Tibial nerve (tissue), 4 donors: ENCODE measurements around the gene CDR2. TPM values are rescaled to one million over a fixed set of nuclear protein-coding genes. Genes with fewer than 3 reads are reported as not detected.

Experiments
- DNase-seq, 2 donors: peaks; one replicate each; pipeline ENCODE4 v3.0.0-alpha.2; 2019; ENCODE audit warnings: low spot score in 2 of 2
- H3K27ac ChIP-seq, 4 donors: fragments of 200-600 bp; sonication (generic) in 3 of 4; one replicate each; pipeline ENCODE4 v1.5.1; 2017 to 2019; ENCODE audit warnings: mild to moderate bottlenecking in 1 of 4
- H3K27me3 ChIP-seq, 2 donors: fragments of 200-600 bp; sonication (generic) in 1 of 2; one replicate each; pipeline versions ENCODE4 v1.5.1 to v1.6.0; 2017 to 2019
- H3K36me3 ChIP-seq, 3 donors: fragments of 200-600 bp; sonication (generic); one replicate each; pipeline ENCODE4 v1.5.1; 2018 to 2019
- H3K4me1 ChIP-seq, 4 donors: fragments of 200-600 bp; sonication (generic) in 3 of 4; one replicate each; pipeline ENCODE4 v1.5.1; 2017 to 2019
- H3K4me3 ChIP-seq, 4 donors: fragments of 200-600 bp; sonication (generic) in 3 of 4; one replicate each; pipeline ENCODE4 v1.5.1; 2017 to 2019; ENCODE audit warnings: mild to moderate bottlenecking in 1 of 4, moderate library complexity in 1 of 4
- H3K9me3 ChIP-seq, 4 donors: fragments of 200-600 bp; sonication (generic) in 3 of 4; one replicate each; pipeline ENCODE4 v1.5.1; 2017 to 2019
- EP300 ChIP-seq, 2 donors: sonication (generic); formaldehyde crosslinking; IDR thresholded peaks; one replicate each; pipeline ENCODE4 v1.6.1; 2017; ENCODE audit warnings: antibody characterized with exemption in 2 of 2, mild to moderate bottlenecking in 1 of 2
- POLR2A ChIP-seq, 2 donors: fragments of 450-650 bp; IDR thresholded peaks; one replicate each; pipeline ENCODE4 v1.6.1; 2017; ENCODE audit warnings: antibody characterized with exemption in 2 of 2, mild to moderate bottlenecking in 2 of 2, moderate library complexity in 2 of 2
- WGBS, 2 donors: methylation state at CpG; one replicate each; pipeline ENCODE4 v1.1.5; 2018; 5-methylcytosine and 5-hydroxymethylcytosine counted together
- total RNA-seq, 4 donors: library from RNA; depleted of rRNA; stranded (reverse); fragments of >200 nt; gene quantifications; one replicate each; pipeline ENCODE4 v1.1.0, GENCODE V29; 2016
- TF ChIP-seq, protein P1 (sequence below), 5 experiments: fragments of 200-600 bp in 3 of 5; fragments of 450-650 bp in 2 of 5; sonication (generic) in 3 of 5; IDR thresholded peaks; one replicate each; pipeline ENCODE4 v1.5.1; 2016 to 2019; ENCODE audit warnings: antibody characterized with exemption in 5 of 5, mild to moderate bottlenecking in 3 of 5, moderate library complexity in 2 of 5

The CDR2 gene
- total RNA-seq, 4 donors from 2014 or later: 16.4 to 25.1 (median 18.7) TPM

DNA sequence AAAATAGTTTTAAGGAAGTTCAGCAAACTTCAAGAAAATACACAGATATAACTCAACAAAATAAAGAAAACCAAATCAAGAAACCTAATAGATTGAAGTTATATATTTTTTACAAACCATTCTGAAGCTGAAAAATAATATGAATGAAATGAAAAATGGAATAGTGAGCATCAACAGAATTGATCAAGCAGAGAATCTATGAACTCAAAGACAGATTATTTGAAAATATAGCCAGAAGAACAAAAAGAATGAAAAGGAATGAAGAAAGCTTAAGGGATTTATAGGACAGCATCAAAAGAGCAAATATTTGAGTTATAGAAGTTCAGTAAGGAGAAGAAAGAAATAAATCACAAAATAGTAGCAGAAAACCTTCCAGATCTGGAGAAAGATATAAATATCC, 37.8 kb downstream of the CDR2 start:
- Histone ChIP-seq H3K36me3 (peaks cover 0 to 88% (median 4%) of the 10 kb centered on the region in 3 donors), H3K27ac (no peak overlapping the region), H3K4me1 (no peaks in the 10 kb centered on the region), H3K9me3 (peaks cover 0 to 58% (median 10%) of the 10 kb centered on the region in 4 donors), H3K27me3 (no peaks in the 10 kb centered on the region), H3K4me3 (no peak overlapping the region)
- DNase-seq: no peak
- TF ChIP-seq POLR2A (IDR thresholded peaks at IDR 0.05): no peak
- TF ChIP-seq, protein P1, sequence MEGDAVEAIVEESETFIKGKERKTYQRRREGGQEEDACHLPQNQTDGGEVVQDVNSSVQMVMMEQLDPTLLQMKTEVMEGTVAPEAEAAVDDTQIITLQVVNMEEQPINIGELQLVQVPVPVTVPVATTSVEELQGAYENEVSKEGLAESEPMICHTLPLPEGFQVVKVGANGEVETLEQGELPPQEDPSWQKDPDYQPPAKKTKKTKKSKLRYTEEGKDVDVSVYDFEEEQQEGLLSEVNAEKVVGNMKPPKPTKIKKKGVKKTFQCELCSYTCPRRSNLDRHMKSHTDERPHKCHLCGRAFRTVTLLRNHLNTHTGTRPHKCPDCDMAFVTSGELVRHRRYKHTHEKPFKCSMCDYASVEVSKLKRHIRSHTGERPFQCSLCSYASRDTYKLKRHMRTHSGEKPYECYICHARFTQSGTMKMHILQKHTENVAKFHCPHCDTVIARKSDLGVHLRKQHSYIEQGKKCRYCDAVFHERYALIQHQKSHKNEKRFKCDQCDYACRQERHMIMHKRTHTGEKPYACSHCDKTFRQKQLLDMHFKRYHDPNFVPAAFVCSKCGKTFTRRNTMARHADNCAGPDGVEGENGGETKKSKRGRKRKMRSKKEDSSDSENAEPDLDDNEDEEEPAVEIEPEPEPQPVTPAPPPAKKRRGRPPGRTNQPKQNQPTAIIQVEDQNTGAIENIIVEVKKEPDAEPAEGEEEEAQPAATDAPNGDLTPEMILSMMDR (IDR thresholded peaks at IDR 0.05): no peak

DNA sequence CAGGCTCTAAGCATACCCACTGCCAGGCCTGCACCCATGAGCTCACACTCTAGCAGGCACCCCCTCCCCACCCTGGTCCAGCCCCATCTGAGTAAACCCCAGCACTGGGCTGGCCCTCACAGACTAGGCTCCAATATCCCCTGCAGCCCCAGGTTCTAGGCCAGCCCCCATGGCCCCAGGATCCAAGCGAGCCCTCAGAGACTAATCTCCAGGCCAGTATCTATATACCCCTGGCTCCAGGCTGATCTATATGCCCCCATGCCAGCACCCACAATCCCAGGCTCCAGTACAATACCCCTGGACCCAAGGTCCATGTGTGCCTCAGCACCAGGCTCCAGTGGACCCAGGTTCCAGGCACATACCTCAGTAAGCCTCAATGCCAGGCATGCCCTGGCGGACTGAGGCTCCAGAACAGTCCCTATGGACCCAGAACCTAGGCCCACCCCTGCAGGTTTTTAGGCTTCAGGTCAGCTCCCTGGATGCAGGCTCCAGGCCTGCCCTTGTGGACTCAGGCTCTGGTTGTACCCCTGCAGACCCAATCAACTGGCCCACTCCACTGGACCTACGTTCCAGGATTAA, 38.7 kb downstream of the CDR2 start:
- TF ChIP-seq POLR2A (IDR thresholded peaks at IDR 0.05) (no peak), EP300 (IDR thresholded peaks at IDR 0.05) (no peak)
- TF ChIP-seq, protein P1 (IDR thresholded peaks at IDR 0.05): no peak

DNA sequence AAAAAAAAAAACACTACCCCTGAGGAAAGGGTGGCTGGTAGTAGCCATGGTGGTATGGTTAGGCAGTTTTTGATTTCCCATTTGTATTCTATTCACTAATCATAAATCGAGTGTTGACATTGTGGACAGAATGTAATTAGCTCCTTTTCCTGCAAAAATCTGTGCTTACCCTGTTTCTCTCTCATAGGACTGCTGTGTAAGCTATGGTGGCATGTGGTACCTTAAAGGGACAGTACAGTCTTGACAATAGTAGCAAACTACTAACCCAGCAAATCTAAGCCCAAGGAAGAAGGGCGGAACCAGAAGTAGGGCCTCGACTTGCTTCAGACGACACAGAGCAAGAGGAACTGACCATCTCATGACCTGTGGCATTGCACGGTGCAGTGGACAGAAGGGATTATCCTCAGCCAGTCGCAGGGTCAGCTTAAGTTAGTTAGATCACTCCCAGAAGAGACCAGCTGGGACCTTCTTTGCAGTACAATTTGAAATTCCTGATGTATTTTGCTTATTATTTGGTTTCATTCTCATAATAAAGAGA, 40.9 kb downstream of the CDR2 start:
- Histone ChIP-seq H3K27me3 (no peaks in the 10 kb centered on the region), H3K36me3 (peaks cover 3 to 92% (median 4%) of the 10 kb centered on the region in 3 donors), H3K4me3 (no peak overlapping the region), H3K4me1 (no peaks in the 10 kb centered on the region), H3K27ac (no peak overlapping the region), H3K9me3 (peaks cover 0 to 30% (median 8%) of the 10 kb centered on the region in 4 donors)
- 66 to 84% methylated on average over 6 of the region's 6 CpGs for WGBS, 2 donors
- TF ChIP-seq POLR2A (IDR thresholded peaks at IDR 0.05) (no peak), EP300 (IDR thresholded peaks at IDR 0.05) (peak in 1 of 2 donors; percentile 43)
- DNase-seq: peak in 1 of 2 donors; percentile 27

More for the DNA sequence above, 38.7 kb downstream of the CDR2 start:
- 93 to 100% methylated on average over 2 to 3 of the region's 3 CpGs for WGBS, 2 donors
- H3K4me3 ChIP-seq: no peak overlapping the region
- H3K36me3 ChIP-seq: peaks cover 0 to 87% (median 4%) of the 10 kb centered on the region in 3 donors
- peaks cover 0 to 50% (median 8%) of the 10 kb centered on the region in 4 donors for H3K9me3 ChIP-seq
- H3K27me3 ChIP-seq: no peaks in the 10 kb centered on the region
- no peak for DNase-seq
- H3K4me1 ChIP-seq: no peaks in the 10 kb centered on the region
- no peak overlapping the region for H3K27ac ChIP-seq

DNA sequence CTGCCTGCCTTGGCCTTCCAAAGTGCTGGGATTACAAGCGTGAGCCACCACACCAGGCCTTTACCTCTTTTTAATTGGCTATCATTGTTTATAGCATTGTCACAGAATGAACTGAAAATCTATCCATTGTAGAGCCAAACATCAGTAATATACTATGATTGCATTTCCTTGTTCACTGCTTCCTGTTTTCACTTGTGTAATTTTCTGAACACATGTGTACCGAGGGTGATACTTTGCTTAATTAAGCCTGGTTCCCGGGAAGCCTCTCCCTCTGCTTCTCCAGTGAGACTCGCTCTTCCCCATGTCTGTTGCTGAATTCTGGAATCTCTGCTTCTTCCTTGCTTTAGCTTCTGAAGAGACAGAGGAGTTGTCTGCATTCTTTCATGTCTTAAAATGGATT, 44.1 kb downstream of the CDR2 start:
- Histone ChIP-seq H3K36me3 (peaks cover 4 to 98% (median 33%) of the 10 kb centered on the region in 3 donors), H3K9me3 (no peaks in the 10 kb centered on the region), H3K4me3 (no peak overlapping the region), H3K4me1 (no peaks in the 10 kb centered on the region), H3K27me3 (no peaks in the 10 kb centered on the region), H3K27ac (no peak overlapping the region)
- TF ChIP-seq EP300 (IDR thresholded peaks at IDR 0.05) (no peak), POLR2A (IDR thresholded peaks at IDR 0.05) (no peak)
- TF ChIP-seq, protein P1 (IDR thresholded peaks at IDR 0.05): no peak
- 71 to 84% methylated on average over 4 of the region's 4 CpGs for WGBS, 2 donors
- DNase-seq: no peak

DNA sequence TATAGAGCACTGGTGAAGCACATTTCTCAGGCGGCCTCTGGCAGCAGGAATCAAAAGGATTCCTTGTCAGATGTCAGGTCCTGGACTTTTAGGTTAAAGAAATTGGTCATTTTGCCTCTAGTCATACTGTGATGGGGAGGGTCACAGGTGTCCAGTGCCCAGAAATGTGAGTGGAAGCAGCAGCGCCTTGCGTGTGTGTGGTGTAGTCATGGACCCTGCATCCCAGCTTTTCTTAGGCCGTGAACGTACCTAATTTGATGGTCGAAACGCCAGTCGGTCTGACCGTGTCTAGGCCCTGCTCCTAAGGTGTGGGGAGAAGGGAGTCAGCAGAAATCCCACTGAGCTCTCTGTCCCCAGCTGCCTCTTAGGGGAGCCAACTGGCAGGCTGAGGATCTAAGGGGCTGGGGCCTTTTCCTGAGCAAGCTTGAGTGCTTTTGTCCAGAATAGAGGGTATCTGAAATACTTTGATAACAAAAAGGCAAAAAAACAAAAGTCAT, 45.2 kb downstream of the CDR2 start:
- TF ChIP-seq EP300 (IDR thresholded peaks at IDR 0.05) (no peak), POLR2A (IDR thresholded peaks at IDR 0.05) (no peak)
- TF ChIP-seq, protein P1 (IDR thresholded peaks at IDR 0.05): no peak
- Histone ChIP-seq H3K27me3 (no peaks in the 10 kb centered on the region), H3K27ac (no peak overlapping the region), H3K4me3 (no peak overlapping the region), H3K36me3 (peaks cover 0 to 98% (median 43%) of the 10 kb centered on the region in 3 donors), H3K4me1 (no peaks in the 10 kb centered on the region), H3K9me3 (no peaks in the 10 kb centered on the region)
- WGBS, 2 donors: 89 to 96% methylated on average over 9 of the region's 9 CpGs
- no peak for DNase-seq
